C4-2B (cell line): ENCODE results near the gene COL1A1.

Source experiments
- H3K27ac ChIP-seq: fragments of 450-650 bp; 2 replicates; pipeline ENCODE4 v1.5.1; 2017
- ZFX ChIP-seq: fragments of 450-650 bp; IDR thresholded peaks from 2 replicates; pipeline ENCODE4 v1.6.1; 2017
- TF ChIP-seq, protein P1 (sequence below): fragments of 450-650 bp; conservative IDR thresholded peaks from 2 replicates; pipeline ENCODE4 v1.5.1; 2017; ENCODE audit warnings: mild to moderate bottlenecking

The COL1A1 gene

DNA sequence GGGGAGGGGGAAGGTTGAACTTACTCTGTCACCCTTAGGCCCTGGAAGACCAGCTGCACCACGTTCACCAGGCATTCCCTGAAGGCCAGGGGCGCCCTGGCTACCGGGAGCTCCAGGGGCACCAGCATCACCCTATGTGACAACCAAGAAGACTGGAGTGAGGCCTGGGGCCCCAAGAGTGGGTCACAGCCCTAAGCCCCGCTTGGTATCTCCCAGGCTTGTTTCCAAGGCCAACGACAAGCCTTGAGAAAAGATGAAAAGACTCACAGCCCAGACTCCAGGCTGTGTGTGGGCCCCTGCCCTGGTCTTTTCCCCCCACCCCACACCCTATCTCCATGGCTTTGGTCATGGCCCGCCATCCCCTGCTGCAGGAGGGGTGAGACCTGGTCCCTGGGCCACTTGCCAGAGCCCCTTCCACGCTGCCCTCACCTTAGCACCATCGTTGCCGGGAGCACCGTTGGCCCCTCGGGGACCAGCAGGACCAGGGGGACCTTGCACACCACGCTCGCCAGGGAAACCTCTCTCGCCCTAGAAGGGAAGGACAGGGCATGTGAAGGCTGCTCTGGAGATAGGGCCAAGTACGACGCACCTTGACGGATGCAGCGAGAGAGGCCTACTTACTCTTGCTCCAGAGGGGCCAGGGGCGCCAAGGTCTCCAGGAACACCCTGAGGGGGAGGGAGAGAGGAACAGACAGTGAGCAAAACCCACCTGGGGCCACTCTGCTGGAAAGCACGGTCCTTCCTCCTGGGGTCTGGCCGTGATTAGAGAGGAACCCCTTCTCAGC, 9.9 kb downstream of the COL1A1 start:
- no peak for TF ChIP-seq ZFX
- TF ChIP-seq, protein P1, sequence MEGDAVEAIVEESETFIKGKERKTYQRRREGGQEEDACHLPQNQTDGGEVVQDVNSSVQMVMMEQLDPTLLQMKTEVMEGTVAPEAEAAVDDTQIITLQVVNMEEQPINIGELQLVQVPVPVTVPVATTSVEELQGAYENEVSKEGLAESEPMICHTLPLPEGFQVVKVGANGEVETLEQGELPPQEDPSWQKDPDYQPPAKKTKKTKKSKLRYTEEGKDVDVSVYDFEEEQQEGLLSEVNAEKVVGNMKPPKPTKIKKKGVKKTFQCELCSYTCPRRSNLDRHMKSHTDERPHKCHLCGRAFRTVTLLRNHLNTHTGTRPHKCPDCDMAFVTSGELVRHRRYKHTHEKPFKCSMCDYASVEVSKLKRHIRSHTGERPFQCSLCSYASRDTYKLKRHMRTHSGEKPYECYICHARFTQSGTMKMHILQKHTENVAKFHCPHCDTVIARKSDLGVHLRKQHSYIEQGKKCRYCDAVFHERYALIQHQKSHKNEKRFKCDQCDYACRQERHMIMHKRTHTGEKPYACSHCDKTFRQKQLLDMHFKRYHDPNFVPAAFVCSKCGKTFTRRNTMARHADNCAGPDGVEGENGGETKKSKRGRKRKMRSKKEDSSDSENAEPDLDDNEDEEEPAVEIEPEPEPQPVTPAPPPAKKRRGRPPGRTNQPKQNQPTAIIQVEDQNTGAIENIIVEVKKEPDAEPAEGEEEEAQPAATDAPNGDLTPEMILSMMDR = no peak

DNA sequence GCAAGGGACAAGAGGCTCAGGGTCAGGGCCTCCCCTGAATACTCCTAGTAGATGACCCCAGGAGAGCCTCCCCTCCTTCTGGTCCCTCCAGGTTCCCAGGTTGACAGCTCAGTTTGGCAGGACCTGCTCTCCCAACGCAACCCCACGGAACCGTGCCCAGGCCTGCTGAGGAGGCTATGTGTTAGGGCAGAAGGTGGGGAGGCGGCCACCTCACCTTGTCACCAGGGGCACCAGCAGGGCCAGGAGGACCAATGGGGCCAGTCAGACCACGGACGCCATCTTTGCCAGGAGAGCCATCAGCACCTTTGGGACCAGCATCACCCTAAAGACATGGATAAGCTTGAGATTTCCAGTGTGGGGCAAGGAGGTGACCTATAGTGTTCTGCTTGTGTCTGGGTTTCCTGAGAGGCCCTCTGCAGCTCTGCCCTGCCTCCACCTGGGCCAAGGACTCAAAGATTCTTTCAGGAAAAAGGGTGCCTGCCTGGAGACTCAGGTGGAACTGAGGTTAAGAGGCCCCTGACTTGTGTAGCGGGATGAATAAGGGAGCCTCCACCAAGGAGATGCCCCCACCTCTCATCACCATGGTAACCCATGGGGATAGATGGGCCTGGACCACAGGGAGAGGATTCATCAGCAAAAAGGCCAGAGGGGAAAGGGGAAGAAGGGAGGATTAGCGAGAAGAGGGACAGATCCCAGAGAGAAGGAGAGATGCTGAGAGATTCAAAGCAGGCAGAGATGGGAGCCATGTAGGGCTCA, 10.7 kb downstream of the COL1A1 start:
- TF ChIP-seq ZFX = no peak
- TF ChIP-seq, protein P1 = no peak
- H3K27ac ChIP-seq = no peak overlapping the region

More for the DNA sequence above, 9.9 kb downstream of the COL1A1 start:
- H3K27ac ChIP-seq = no peak overlapping the region

DNA sequence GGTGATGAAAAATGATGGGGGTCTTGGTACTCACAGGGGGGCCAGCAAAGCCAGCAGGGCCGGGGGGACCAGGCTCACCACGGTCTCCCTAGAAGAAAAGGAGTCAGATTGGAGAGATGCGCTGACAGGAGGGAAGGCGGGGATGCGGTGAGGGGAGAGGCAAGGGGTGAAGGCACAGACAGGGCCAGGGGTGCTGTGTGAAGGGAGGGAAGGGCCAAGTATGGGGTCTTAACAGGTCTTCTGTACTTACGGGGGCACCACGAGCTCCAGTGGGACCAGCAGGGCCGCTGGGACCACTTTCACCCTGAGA, 11.2 kb downstream of the COL1A1 start:
- no peak overlapping the region for H3K27ac ChIP-seq
- TF ChIP-seq, protein P1 = no peak

DNA sequence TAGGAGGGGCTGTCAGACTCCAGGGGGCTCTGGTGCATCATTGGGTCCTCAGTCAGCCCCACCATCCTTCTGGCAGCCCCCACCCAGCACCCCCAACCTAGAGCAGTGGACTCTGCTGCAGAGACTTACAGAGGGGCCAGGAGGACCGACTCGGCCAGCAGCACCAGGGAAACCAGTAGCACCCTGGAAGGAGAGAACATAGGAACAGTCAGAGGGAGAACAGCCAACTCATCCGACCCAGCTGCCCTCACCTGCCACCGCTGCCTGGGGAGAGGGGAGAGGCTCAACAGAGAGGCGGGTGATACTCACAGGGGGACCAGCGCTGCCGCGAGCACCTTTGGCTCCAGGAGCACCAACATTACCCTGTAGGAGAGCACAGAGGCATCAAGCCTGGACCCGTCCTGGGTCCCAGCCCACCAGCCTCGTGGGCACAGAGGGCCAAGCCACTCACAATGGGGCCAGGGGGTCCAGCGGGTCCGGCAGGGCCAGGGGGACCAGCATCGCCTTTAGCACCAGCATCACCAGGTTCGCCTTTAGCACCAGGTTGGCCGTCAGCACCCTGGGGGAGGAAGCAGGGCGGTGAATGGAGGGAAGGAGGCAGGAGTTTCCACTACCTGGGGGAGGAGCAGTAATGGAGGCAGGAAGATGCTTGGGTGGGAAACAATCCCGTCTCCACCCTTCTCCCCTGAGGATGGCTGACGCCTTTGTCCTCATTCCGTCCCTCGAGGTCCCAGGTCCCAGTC, 11.7 kb downstream of the COL1A1 start:
- no peak overlapping the region for H3K27ac ChIP-seq
- TF ChIP-seq ZFX = no peak
- TF ChIP-seq, protein P1 = no peak

DNA sequence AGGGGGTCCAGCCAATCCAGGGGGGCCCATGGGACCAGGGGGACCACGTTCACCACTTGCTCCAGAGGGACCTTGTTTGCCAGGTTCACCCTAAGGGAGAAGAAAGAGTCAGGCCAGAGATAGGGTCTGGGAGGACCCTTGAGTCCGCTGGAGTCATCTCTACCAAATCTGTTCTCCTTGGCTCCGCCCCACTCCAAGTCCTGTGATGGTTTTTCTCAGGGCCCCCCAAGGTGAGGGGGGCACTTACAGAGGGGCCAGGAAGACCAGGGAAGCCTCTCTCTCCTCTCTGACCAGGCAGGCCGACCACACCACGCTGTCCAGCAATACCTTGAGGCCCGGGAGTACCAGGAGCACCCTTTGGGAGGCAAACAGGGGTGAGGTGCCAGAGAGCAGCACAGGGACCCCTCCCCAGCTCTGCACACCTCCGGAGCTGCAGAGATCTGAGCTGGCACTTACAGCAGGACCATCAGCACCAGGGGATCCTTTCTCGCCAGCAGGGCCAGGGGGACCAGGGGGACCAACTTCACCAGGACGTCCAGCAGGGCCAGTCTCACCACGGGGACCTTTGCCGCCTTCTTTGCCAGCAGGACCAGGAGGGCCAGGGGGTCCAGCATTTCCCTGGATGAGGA, 12.4 kb downstream of the COL1A1 start:
- no peak for TF ChIP-seq ZFX
- TF ChIP-seq, protein P1 = no peak

DNA sequence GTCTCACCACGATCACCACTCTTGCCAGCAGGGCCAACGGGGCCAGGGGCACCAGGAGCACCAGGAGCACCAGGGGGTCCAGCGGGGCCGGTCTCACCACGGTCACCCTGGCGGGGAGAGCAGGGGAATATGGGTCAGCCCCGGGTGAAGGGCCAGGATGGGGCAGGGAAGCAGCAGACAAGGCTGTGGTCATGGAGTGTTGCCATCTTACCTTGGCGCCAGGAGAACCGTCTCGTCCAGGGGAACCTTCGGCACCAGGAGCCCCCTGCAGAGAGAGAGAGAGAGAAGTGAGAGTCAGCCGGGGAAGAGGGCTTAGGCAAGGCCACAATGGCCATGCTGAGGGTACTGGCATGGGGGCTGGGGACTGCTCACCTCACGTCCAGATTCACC, 12.9 kb downstream of the COL1A1 start:
- H3K27ac ChIP-seq = no peak overlapping the region
- no peak for TF ChIP-seq ZFX
- TF ChIP-seq, protein P1 = no peak

More for the DNA sequence above, 12.4 kb downstream of the COL1A1 start:
- H3K27ac ChIP-seq = no peak overlapping the region
